Stimulated activated CD4-positive, alpha-beta T cell treated with anti-CD3 and anti-CD28 coated beads, Interleukin-2, amount 100 ng/mL, for 48 hours (primary cell): ENCODE data around the gene IL21R.
"Not testable (repeated sequence)": the region's sequence is repeated elsewhere in the genome, so short reads cannot be mapped to it uniquely, and the experiment has no call there.

ENCODE experiments used
- DNase-seq, 2 donors: peaks; one replicate each; pipeline ENCODE4 v3.0.0-alpha.2; 2020

IL21R gene

GRCh38 chr16:27402964-27403600, 1.1 kb downstream of the IL21R start:
- DNase-seq: peak in 1 of 2 donors; percentile 32

- no peak for DNase-seq
Observed at GRCh38 chr16:27403601-27403992, 1.6 kb downstream of the IL21R start.

- DNase-seq: peak in 1 of 2 donors; percentile 35
Observed at GRCh38 chr16:27404163-27404823, 2.3 kb downstream of the IL21R start.

GRCh38 chr16:27405546-27406451, 3.8 kb downstream of the IL21R start:
- DNase-seq: peak; percentile 72 to 73

GRCh38 chr16:27406511-27407128, 4.6 kb downstream of the IL21R start:
- peak in 1 of 2 donors; percentile 30 for DNase-seq

- no peak for DNase-seq
Observed at GRCh38 chr16:27407133-27407532, 5.2 kb downstream of the IL21R start.

GRCh38 chr16:27408012-27408601, 6.1 kb downstream of the IL21R start:
- DNase-seq: no peak

GRCh38 chr16:27408602-27409031, 6.6 kb downstream of the IL21R start:
- no peak for DNase-seq

GRCh38 chr16:27409958-27410357, 8.0 kb downstream of the IL21R start:
- not testable (repeated sequence) for DNase-seq

GRCh38 chr16:27410761-27411160, 8.8 kb downstream of the IL21R start:
- no peak for DNase-seq

- DNase-seq: no peak
Observed at GRCh38 chr16:27413956-27414355, 12.0 kb downstream of the IL21R start.

GRCh38 chr16:27414788-27415431, 12.9 kb downstream of the IL21R start:
- DNase-seq: no peak

- DNase-seq: no peak
Observed at GRCh38 chr16:27417047-27417671, 15.2 kb downstream of the IL21R start.

- DNase-seq: no peak
Observed at GRCh38 chr16:27421961-27422740, 20.2 kb downstream of the IL21R start.

- DNase-seq: no peak
Observed at GRCh38 chr16:27424772-27425498, 23.0 kb downstream of the IL21R start.

GRCh38 chr16:27425961-27426360, 24.0 kb downstream of the IL21R start:
- no peak for DNase-seq

- peak in 1 of 2 donors; percentile 64 for DNase-seq
Observed at GRCh38 chr16:27426423-27427408, 24.7 kb downstream of the IL21R start.

- DNase-seq: no peak
Observed at GRCh38 chr16:27427538-27427937, 25.6 kb downstream of the IL21R start.
